GM12878 (cell line): ENCODE data around the gene PIEZO2. TPM values are rescaled to one million over a fixed set of nuclear protein-coding genes. Genes with fewer than 3 reads are reported as not detected.
A peak's percentile ranks its signal among the peaks of the same experiment; 100 is the strongest.

Experiments used
- ATF2 ChIP-seq: IDR thresholded peaks from 2 replicates; pipeline ENCODE4 v1.6.1; 2012; ENCODE audit warnings: low read length, inconsistent platforms
- BMI1 ChIP-seq: fragments of 450-650 bp; IDR thresholded peaks from 2 replicates; pipeline ENCODE4 v1.6.1; 2016; ENCODE audit warnings: mild to moderate bottlenecking, moderate library complexity, borderline replicate concordance
- CBFB ChIP-seq: IDR thresholded peaks from 2 replicates; pipeline ENCODE4 v1.6.1; 2016; ENCODE audit warnings: antibody characterized with exemption, low read depth
- DPF2 ChIP-seq: fragments of 450-650 bp; IDR thresholded peaks from 2 replicates; pipeline ENCODE4 v1.6.1; 2017; ENCODE audit warnings: mild to moderate bottlenecking
- E2F4 ChIP-seq: IDR thresholded peaks from 2 replicates; pipeline ENCODE4 v1.6.1; 2012; ENCODE audit warnings: low read depth, low read length, improper control_type of control experiment
- EZH2 ChIP-seq: IDR thresholded peaks from 2 replicates; pipeline ENCODE4 v1.6.1; 2012; ENCODE audit warnings: low read depth, mild to moderate bottlenecking, control low read depth, inconsistent platforms, low read length, borderline replicate concordance; ENCODE audit not compliant: control insufficient read depth
- HCFC1 ChIP-seq: fragments of 150-350 bp; IDR thresholded peaks from 2 replicates; pipeline ENCODE4 v1.6.1; 2014; ENCODE audit warnings: low read length
- IRF5 ChIP-seq: fragments of 450-650 bp; IDR thresholded peaks from 2 replicates; pipeline ENCODE4 v1.6.1; 2017; ENCODE audit warnings: borderline replicate concordance
- LARP7 ChIP-seq: fragments of 450-650 bp; IDR thresholded peaks from 2 replicates; pipeline ENCODE4 v1.6.1; 2017; ENCODE audit warnings: mild to moderate bottlenecking
- MTA3 ChIP-seq: IDR thresholded peaks from 2 replicates; pipeline ENCODE4 v1.6.1; 2012; ENCODE audit warnings: low read length, inconsistent platforms, borderline replicate concordance
- MYB ChIP-seq: fragments of 150-350 bp; IDR thresholded peaks from 2 replicates; pipeline ENCODE4 v1.6.1; 2014; ENCODE audit warnings: mild to moderate bottlenecking, low read depth, low read length, borderline replicate concordance
- NR2C2 ChIP-seq: IDR thresholded peaks from 2 replicates; pipeline ENCODE4 v1.6.1; 2011; ENCODE audit warnings: borderline replicate concordance, low read depth; ENCODE audit not compliant: control insufficient read depth, insufficient read length
- PAX8 ChIP-seq: fragments of 450-650 bp; IDR thresholded peaks from 2 replicates; pipeline ENCODE4 v1.6.1; 2017; ENCODE audit warnings: mild to moderate bottlenecking, moderate library complexity
- PML ChIP-seq: IDR thresholded peaks from 2 replicates; pipeline ENCODE4 v1.6.1; 2012; ENCODE audit warnings: low read length, inconsistent platforms
- POU2F2 ChIP-seq: IDR thresholded peaks from 3 replicates; pipeline ENCODE4 v1.6.1; 2011; ENCODE audit warnings: low read depth, mild to moderate bottlenecking, low read length, borderline replicate concordance
- RB1 ChIP-seq: fragments of 450-650 bp; formaldehyde crosslinking; IDR thresholded peaks from 2 replicates; pipeline ENCODE4 v1.6.1; 2017; ENCODE audit warnings: mild to moderate bottlenecking, borderline replicate concordance
- SIN3A ChIP-seq: IDR thresholded peaks from 2 replicates; pipeline ENCODE4 v1.6.1; 2012; ENCODE audit warnings: low read depth, low read length, improper control_type of control experiment
- SMC3 ChIP-seq: IDR thresholded peaks from 2 replicates; pipeline ENCODE4 v1.6.1; 2011; ENCODE audit warnings: low read length, improper control_type of control experiment, borderline replicate concordance
- SUZ12 ChIP-seq: fragments of 200-600 bp; sonication (generic); IDR thresholded peaks from one replicate; pipeline ENCODE4 v1.6.1; 2018; ENCODE audit warnings: antibody characterized with exemption, mild to moderate bottlenecking; ENCODE audit not compliant: unreplicated experiment
- ZNF274 ChIP-seq: IDR thresholded peaks from one replicate; pipeline ENCODE4 v1.8.0; 2011; ENCODE audit not compliant: insufficient read length, insufficient read depth
- polyA plus RNA-seq, 11 experiments: library from polyadenylated mRNA; depleted of rRNA in 4 of 11; unstranded in 6 of 11; stranded (reverse) in 5 of 11; fragments of >200 nt; fragmentation: Nextera tagmentation in 4 of 11; fragmentation: Illumina TruSeq in 1 of 11; extraction: Ambion mirVana in 4 of 11; extraction: Trizol in 1 of 11; gene quantifications; 1 replicate in 1 of 11; 2 replicates in 10 of 11; pipeline versions ENCODE4 v1.2.1 to v1.2.3, GENCODE V29; 2011 to 2016; ENCODE audit warnings: inconsistent platforms in 2 of 11, missing spikeins in 2 of 11, low read depth in 1 of 11
- total RNA-seq, 4 experiments: library from RNA; depleted of rRNA in 3 of 4; stranded (reverse); fragments of >200 nt in 3 of 4; fragmentation: Illumina TruSeq in 1 of 4; extraction: Trizol in 1 of 4; gene quantifications; 2 replicates each; pipeline versions ENCODE4 v1.2.1 to v1.2.3, GENCODE V29; 2013 to 2021
- TF ChIP-seq, protein P1 (sequence below): IDR thresholded peaks from 2 replicates; pipeline ENCODE4 v1.6.1; 2012; ENCODE audit warnings: improper control_type of control experiment, low read depth, low read length; ENCODE audit not compliant: insufficient replicate concordance
- TF ChIP-seq, protein P2 (sequence below): IDR thresholded peaks from 2 replicates; pipeline ENCODE4 v1.6.1; 2011; ENCODE audit warnings: low read depth, low read length, improper control_type of control experiment, borderline replicate concordance

Gene PIEZO2
- total and polyA plus RNA-seq, 10 of the 15 experiments (the other 5 are each of a cell fraction or from before 2014, with no cell fraction given): 6.7 to 42.3 (median 27.4) TPM

GRCh38 chr18:10878703-10879102 lies 270.7 kb downstream of the PIEZO2 start (continued):
- TF ChIP-seq POU2F2: peak; percentile 77; the same call in 2 of the 3 replicates
- TF ChIP-seq LARP7: no peak
- TF ChIP-seq MYB: no peak
- TF ChIP-seq SMC3: 0 out of 2 replicates have a peak, but pooled peaks have one; percentile 15
- no peak for TF ChIP-seq EZH2
- peak; percentile 58; the same call in 1 of the 2 replicates for TF ChIP-seq DPF2
- TF ChIP-seq ZNF274: no peak
- TF ChIP-seq IRF5: no peak
- TF ChIP-seq, protein P1, sequence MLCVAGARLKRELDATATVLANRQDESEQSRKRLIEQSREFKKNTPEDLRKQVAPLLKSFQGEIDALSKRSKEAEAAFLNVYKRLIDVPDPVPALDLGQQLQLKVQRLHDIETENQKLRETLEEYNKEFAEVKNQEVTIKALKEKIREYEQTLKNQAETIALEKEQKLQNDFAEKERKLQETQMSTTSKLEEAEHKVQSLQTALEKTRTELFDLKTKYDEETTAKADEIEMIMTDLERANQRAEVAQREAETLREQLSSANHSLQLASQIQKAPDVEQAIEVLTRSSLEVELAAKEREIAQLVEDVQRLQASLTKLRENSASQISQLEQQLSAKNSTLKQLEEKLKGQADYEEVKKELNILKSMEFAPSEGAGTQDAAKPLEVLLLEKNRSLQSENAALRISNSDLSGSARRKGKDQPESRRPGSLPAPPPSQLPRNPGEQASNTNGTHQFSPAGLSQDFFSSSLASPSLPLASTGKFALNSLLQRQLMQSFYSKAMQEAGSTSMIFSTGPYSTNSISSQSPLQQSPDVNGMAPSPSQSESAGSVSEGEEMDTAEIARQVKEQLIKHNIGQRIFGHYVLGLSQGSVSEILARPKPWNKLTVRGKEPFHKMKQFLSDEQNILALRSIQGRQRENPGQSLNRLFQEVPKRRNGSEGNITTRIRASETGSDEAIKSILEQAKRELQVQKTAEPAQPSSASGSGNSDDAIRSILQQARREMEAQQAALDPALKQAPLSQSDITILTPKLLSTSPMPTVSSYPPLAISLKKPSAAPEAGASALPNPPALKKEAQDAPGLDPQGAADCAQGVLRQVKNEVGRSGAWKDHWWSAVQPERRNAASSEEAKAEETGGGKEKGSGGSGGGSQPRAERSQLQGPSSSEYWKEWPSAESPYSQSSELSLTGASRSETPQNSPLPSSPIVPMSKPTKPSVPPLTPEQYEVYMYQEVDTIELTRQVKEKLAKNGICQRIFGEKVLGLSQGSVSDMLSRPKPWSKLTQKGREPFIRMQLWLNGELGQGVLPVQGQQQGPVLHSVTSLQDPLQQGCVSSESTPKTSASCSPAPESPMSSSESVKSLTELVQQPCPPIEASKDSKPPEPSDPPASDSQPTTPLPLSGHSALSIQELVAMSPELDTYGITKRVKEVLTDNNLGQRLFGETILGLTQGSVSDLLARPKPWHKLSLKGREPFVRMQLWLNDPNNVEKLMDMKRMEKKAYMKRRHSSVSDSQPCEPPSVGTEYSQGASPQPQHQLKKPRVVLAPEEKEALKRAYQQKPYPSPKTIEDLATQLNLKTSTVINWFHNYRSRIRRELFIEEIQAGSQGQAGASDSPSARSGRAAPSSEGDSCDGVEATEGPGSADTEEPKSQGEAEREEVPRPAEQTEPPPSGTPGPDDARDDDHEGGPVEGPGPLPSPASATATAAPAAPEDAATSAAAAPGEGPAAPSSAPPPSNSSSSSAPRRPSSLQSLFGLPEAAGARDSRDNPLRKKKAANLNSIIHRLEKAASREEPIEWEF: peak; percentile 55
- no peak for TF ChIP-seq SIN3A
- no peak for TF ChIP-seq RB1
- 0 out of 2 replicates have a peak, but pooled peaks have one; percentile 46 for TF ChIP-seq BMI1
- TF ChIP-seq HCFC1: no peak
- TF ChIP-seq PML: peak; percentile 69; the same call in 1 of the 2 replicates
- no peak for TF ChIP-seq SUZ12
- peak; percentile 99 for TF ChIP-seq ATF2
- TF ChIP-seq CBFB: peak; percentile 93
- TF ChIP-seq NR2C2: no peak
- TF ChIP-seq MTA3: peak; percentile 76; the same call in 1 of the 2 replicates
- TF ChIP-seq, protein P2, sequence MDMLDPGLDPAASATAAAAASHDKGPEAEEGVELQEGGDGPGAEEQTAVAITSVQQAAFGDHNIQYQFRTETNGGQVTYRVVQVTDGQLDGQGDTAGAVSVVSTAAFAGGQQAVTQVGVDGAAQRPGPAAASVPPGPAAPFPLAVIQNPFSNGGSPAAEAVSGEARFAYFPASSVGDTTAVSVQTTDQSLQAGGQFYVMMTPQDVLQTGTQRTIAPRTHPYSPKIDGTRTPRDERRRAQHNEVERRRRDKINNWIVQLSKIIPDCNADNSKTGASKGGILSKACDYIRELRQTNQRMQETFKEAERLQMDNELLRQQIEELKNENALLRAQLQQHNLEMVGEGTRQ: no peak
- TF ChIP-seq E2F4: no peak
- peak; percentile 38; the same call in 1 of the 2 replicates for TF ChIP-seq PAX8
